Measurements from ENCODE around the gene STRN.

DNA sequence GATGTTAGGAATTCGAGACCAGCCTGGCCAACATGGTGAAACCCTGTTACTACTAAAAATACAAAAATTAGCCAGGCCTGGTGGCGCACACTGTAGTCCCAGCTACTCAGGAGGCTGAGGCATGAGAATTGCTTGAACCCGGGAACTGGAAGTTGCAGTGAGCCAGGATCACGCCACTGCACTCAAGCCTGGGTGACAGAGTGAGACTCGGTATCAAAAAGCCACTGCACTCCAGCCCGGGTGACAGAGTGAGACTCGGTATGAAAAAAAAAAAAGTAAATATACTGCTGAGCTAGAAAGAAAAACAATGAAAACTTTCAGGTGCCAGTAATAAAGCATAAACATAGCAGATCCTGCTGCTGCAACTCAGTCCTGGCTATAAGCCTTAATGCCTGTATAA is 73.5 kb downstream of the STRN start:
- no peak for TF ChIP-seq POLR2AphosphoS5 (IDR thresholded peaks at IDR 0.05; ENCODE audit: low read depth, low read length)
- TF ChIP-seq TAF1 (IDR thresholded peaks at IDR 0.05; ENCODE audit: borderline replicate concordance, low read depth, low read length), result no peak

All from GM12892 (cell line).